HTR-8/SVneo (cell line): ENCODE results near the gene NONO.
"Not testable (repeated sequence)": the region's sequence is repeated elsewhere in the genome, so short reads cannot be mapped to it uniquely, and the experiment has no call there.

Experiments
- DNase-seq: peaks from one replicate; pipeline ENCODE4 v3.0.0; 2011; ENCODE audit warnings: low spot score, mixed read lengths; ENCODE audit not compliant: insufficient read length
- FAIRE-seq: peaks from 2 replicates; lab custom pipeline; 2011; peaks lifted over from hg19 to GRCh38; lab: Jason Lieb, UNC

The NONO gene, protein sequence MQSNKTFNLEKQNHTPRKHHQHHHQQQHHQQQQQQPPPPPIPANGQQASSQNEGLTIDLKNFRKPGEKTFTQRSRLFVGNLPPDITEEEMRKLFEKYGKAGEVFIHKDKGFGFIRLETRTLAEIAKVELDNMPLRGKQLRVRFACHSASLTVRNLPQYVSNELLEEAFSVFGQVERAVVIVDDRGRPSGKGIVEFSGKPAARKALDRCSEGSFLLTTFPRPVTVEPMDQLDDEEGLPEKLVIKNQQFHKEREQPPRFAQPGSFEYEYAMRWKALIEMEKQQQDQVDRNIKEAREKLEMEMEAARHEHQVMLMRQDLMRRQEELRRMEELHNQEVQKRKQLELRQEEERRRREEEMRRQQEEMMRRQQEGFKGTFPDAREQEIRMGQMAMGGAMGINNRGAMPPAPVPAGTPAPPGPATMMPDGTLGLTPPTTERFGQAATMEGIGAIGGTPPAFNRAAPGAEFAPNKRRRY

DNA sequence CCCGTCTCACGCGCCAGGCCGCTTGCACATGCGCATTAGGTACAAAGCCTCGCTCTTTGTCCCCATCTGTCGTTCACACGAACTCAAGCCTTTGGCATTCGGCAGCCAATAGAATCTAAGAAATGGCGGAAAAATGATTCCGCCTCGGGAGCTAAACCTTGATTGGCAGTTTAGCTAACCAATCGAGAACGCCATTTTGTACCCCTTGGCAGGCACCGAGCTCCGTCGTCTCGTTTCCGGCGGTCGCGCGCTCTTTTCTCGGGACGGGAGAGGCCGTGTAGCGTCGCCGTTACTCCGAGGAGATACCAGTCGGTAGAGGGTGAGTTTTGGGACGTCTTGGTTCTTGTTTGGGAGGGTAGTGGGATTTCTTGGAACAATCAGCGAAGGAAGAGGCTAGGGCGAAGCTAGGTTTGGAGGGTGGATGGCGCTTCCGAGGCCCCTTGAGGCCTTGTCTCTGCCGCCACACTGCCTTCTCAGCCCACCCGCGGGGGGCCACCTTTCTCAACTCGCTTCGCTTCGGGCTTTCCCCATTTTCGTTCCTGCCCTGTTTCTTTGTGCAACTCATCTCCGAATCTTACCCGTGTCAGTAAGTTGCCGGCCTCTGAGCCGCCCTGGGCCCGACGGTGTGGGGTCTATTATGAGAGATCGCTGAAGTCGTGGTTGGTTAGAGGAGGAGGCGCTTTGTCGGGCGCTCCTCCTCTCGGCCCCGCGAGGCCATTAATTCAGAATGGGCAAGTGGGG is at the start of gene NONO:
NONO (plus strand) TSS at position 233 of the 741 bp plus-strand sequence. CDS start 7,003 bp downstream, outside the sequence.
- DNase-seq (peak; percentile 99), FAIRE-seq (peak; percentile 91)

- FAIRE-seq, result no peak
- no peak for DNase-seq
Observed at GRCh38 chrX:71235482-71235881, 48.0 kb upstream of the NONO start.

- DNase-seq, result no peak
- no peak for FAIRE-seq
Observed at GRCh38 chrX:71236836-71237235, 46.6 kb upstream of the NONO start.

DNA sequence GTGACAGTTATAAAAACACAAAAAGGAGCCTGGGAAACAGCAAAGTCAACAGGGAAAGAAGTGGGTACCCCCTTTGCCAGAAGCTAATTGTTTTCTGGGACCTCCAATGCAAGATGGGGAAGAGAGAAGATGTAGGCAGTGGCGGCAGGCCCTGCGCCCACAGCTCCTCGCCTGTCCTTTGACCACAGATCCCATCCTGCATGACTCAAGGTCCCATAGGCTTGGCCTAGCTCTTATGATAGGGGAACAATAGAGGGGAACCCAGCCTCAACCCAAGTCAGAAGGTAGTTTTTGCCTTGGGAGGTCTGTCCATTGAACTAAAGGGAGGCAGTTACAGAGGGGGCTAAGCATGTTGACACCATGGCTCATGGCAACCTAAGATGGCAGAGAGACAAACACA is 43.7 kb upstream of the NONO start:
- DNase-seq (no peak), FAIRE-seq (no peak)

DNA sequence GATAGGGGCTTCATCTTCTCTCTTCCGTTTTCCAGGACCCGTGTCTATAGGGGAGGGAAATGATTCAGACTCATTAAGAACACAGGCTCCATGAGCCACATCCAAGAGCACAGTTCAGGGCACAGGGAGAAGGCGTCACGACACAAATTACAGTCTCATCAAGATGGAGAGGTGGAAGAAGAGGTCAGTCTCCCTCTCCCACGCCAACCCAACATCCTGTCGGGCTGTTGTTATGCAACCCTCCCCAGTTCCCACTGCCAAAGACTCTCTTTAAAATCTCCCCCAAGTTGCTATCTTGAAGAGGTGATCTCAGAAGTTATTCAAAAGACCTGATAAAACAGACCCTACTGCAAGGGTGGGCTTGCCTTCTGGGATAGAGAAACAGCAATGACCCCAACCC is 42.1 kb upstream of the NONO start:
- no peak for DNase-seq
- FAIRE-seq, result peak; percentile 46

DNA sequence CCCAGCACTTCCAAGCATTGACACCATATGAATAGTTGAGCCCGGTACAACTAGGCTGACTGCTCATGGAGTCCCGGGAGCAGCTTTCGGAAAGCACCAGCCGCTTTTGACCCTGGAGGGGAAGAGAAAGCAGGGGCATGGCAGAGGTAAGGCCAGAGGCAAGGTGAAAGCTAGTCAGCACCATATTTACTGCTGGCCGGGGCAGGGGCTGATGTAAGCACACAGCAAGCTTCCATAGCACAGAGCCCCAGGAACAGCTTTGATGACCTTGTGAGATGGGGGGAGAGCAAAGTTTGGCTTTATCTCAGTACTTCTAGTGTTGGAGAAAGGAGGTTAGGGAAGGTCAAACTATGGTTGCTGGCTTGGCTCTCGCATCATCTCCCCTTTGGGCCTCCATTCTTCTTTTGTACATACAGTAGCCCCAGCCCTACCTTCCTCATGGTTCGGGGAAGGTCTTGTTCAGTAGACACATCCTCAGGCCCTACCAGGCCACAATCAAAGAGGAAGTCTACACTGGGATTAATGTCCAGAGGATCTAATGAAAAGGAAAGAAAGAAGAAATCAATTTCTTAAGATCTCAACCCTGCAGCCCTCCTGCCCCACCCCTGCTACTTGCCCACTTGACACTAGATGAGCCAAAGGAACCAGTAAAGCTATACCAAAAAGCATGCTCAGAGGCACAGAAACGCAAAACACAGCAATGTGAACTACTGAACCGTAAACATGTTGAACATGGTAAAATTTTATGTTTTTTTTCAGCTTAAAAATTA is 38.9 kb upstream of the NONO start:
- no peak for DNase-seq
- peak; percentile 62 for FAIRE-seq

GRCh38 chrX:71245159-71245558 is 38.3 kb upstream of the NONO start:
- FAIRE-seq (no peak), DNase-seq (no peak)

DNA sequence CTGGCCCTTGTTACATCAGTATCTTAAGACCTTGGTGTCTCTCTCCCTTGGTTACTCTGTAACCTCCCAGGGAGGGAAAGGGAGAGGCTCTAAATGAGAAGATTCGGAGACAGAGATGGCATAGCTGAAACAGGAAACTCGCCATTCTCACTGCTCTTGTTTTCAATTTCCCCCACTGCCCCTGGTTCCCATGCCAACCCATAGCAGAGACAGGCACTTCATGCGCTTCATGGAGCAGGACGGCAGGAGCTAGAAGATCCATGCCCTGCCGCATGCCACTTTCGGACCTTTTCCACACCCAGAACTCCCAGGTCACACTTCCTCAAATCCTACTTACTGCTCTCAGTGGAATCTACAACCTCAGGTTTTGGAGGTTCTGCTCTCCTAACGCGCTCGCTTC is 32.6 kb upstream of the NONO start:
- no peak for FAIRE-seq
- DNase-seq, result no peak

- FAIRE-seq (no peak), DNase-seq (no peak)
Observed at GRCh38 chrX:71251466-71251973, 31.9 kb upstream of the NONO start.

DNA sequence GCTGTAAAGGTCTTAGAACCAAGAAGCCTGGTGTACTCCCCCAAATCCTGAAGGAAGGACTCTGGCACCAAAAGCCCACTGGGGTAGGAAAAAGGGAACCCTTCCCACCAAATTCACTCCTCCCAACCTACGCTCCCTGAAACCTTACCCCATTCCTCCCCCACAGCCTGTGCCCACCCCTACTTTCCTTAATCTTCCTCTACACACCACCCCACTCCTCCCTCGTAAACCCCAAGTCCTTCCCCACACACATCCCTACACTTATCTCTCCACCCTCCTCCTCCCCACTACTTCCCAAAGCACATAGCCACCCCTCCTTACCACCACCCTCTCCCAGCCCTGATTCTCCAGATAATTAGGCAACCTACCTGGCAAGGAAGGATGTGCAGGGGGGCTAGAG is 31.2 kb upstream of the NONO start:
- FAIRE-seq, result no peak
- no peak for DNase-seq

GRCh38 chrX:71253253-71254091 is 30.0 kb upstream of the NONO start:
- peak; percentile 94 for FAIRE-seq
- DNase-seq, result peak; percentile 79

DNA sequence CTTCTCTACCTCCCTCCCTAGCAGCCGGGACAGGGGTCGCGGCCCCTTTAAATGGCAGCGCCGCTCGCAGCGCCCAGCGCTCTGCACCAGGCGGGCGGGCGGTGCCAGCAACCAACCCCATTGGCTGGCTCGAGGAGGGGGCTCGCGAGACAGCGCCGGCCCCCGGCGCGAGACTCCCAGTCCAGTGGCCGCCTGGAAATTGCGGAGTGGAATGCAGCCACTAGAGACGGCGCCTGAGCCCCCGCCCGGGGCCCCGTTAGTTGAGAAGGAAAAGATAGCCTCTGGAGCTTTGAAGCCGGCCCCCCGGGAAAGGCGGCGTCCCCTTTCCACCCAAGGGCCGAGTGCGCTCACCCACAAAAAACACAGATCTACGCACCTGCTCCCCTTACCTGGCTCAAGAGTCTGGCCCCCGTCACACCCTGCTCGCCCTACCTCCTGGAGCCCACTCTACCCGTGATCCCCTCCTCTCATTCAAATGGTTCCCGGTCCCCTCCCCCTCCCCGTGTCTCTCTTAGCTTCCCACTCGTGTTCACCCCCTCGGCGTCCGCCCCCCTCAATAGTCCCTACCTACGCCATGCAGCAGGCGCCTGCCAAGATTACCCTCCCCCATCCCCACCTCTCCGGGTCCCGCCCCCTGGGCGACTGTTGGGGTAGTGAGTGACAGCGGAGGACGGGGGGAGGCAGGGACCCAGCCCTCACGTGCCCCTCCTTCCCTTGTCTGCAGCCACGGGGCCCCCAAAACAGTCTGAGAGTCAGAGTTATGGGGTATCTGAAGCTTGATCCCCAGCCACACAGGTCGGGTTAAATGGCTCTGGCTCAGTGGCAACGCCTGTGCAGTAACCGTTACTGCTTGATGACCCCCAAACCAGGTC is 29.1 kb upstream of the NONO start, which contains the start of gene ZMYM3:
ZMYM3 (minus strand) TSS at position 49 of the 872 bp plus-strand sequence. CDS start 885 bp downstream, outside the sequence.
- DNase-seq (peak; percentile 99), FAIRE-seq (peak; percentile 97)

- DNase-seq, result no peak
- FAIRE-seq, result no peak
Observed at GRCh38 chrX:71256051-71256450, 27.4 kb upstream of the NONO start.

DNA sequence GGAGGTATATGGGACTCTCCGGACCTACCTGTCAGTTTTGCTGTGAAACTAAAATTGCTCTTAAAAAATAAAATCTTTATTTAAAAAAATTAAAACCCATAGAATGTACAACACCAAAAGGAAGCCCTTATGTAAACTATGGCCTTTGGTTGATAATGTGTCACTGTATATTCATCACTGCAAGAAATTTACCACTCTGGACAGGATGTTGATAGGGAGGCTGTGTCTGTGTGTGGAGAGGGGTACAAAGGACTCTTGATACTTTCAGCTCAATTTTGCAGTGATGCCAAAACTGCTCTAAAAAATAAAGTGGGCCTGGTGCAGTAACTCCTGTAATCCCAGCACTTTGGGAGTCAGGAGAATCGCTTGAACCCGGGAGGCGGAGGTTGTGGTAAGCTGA is 26.6 kb upstream of the NONO start:
- no peak for FAIRE-seq

DNA sequence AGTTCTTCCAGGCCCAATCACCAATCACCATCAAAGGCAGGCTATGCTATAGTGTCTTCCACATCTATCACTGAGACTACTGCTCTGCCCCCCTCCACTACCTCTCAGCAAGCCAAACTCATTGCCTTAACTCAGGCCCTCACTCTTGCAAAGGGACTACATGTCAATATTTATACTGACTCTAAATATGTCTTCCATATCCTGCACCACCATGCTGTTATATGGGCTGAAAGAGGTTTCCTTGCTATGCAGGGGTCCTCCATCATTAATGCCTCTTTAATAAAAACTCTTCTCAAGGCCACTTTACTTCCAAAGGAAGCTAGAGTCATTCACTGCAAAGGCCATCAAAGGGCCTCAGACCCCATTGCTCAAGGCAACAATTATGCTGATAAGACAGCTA is 14.8 kb upstream of the NONO start:
- DNase-seq, FAIRE-seq: not testable (repeated sequence)

More for the DNA sequence above, 26.6 kb upstream of the NONO start:
- no peak for DNase-seq

DNA sequence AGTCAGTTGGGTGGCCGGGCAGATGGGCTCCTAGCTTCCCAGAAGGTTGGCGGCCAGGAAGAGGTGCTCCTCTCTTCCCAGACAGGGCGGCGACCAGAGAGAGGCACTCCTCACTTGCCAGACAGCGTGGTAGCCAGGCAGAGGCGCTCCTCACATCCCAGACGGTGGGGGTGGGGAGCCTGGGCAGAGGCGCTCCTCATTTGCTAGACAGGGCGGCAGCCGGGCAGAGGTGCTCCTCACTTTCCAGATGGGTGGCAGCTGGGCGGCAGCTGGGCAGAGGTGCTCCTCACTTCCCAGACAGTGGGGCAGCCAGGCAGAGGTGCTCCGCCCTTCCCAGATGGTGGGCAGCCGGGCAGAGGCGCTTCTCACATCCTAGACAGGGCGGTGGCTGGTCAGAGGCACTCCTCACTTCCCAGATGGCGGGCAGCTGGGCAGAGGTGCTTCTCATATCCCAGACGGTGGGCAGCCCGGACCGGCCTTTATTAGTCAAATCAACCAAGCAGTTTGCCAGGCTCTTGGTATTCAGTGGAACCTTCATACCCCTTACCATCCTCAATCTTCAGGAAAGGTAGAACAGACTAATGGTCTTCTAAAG is 13.5 kb upstream of the NONO start:
- DNase-seq, result no peak
- no peak for FAIRE-seq

DNA sequence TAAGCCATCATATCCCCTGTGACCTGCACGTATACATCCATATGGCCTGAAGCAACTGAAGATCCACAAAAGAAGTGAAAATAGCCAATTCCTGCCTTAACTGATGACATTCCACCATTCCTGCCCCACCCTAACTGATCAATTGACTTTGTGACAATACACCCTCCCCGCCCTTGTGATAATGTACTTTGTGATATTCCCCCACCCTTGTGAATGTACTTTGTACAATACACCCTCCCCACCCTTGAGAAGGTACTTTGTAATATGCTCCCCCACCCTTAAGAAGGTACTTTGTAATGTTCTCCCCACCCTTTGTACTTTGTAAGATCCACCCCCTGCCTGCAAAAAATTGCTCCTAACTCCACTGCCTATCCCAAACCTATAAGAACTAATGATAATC is 11.1 kb upstream of the NONO start:
- FAIRE-seq, DNase-seq: not testable (repeated sequence)

GRCh38 chrX:71281300-71281699 is 2.1 kb upstream of the NONO start:
- not testable (repeated sequence) for DNase-seq, FAIRE-seq
